SK-N-MC (cell line): ENCODE data around the gene ASIC2.

Source experiments
- EZH2 ChIP-seq: fragments of 200-600 bp; sonication (generic); IDR thresholded peaks from one replicate; pipeline ENCODE4 v1.6.1; 2017; ENCODE audit warnings: antibody characterized with exemption
- FOXP2 ChIP-seq: optimal IDR thresholded peaks from 2 replicates; pipeline ENCODE3; 2011; ENCODE audit warnings: mild to moderate bottlenecking, moderate library complexity; ENCODE audit not compliant: insufficient read depth; ENCODE audit errors: extremely low read length, control extremely low read depth
- POLR2AphosphoS5 ChIP-seq: IDR thresholded peaks from 2 replicates; pipeline ENCODE4 v1.6.1; 2012; ENCODE audit warnings: mild to moderate bottlenecking, low read depth, low read length, borderline replicate concordance

DNA sequence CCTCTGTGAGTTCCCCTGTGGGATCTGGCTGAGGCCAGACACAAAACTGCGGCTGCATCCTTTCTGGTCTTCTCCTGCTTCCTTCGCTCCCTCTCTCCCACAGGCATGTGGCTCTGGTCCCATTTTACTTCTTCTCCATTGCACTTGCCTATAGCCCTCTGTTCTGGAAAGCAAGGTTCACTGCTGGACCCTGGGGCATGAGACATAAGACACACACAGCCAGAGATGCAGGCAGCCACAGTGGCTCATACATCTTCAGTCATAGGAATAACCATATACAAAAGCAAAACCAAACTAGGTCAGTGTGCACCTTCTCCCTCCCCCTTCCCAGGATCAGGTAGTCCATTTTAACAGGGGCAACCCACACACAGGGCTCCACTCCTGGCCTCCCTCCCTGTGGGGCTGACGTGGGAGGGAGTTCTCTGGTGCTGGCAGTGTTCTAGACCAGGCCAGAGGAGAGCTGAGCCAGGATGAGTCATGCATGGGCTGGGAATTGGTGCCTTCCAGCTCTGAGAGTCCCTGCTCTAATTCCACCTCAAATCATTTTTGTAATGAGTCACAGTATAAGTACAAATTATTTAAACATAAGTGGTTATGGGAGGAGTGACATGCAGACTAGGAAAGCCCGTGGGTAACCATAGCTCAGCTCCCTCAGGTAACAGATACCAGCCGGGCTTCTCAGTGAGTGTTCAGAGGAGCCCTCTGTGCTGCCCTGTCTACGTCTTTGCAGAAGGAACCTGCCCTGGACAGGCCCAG is 58.0 kb downstream of the ASIC2 start:
- no peak for TF ChIP-seq EZH2
- TF ChIP-seq POLR2AphosphoS5, result no peak
- TF ChIP-seq FOXP2, result no peak
